ENCODE results near the gene STMP1.

STMP1 gene

DNA sequence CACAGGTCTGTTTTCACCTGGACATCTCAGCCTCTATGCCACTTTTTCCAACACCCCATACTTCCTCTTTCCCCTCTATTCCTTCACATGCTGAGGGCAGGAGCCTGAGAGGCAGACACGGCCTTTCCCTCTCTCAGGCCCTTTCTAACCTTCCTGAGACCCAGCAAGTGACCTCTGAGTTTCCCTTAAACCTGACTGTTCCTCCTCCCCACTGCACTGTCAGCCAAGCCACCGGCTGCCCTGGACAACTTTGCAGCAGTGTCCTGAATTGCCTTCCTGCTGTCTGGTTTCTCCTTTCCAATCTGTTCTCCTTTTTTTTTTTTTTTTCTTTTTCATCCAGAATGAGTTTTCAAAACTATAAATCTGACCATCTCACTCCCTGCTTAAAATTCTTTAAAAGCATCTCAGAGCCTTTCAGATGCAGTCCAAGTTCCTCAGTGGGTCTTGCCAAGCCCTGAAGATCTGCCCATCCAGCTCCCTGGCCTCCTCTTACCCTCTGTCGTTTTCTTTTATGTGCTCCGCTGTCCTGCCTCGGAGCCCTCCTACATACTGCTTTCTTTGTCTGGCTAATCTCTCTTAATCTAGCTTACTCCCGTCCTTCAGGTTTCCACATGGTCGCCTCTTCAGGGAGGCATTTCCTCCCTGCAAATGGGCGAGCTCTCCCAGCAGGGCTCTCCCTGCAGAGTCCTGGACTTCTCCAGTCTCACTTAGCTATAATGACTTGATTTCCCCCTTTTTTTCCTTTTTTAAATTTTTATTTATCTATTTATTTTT lies 35.1 kb downstream of the STMP1 start:
- no peak for DNase-seq (ENCODE audit: low spot score)

DNA sequence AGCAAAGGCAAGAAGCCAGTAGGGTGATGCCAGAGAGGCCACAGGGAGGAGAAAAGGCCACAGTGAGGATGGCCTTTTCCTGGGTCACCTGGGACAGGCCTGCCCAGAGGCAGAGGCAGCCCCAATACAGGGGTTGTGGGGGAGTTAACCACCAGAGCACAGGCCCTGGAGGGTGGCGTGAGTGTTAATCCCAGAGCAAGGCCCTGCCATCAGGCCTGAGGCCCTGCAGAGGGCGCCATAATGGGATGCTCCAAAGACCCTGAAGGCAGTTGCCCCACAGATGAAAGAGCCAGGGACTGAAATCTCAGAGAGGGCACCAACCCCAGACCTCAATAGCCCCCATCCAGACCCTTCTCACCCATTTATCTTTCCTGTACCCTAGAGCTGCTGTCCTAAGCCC lies 41.8 kb downstream of the STMP1 start:
- DNase-seq (ENCODE audit: low spot score) = no peak

DNA sequence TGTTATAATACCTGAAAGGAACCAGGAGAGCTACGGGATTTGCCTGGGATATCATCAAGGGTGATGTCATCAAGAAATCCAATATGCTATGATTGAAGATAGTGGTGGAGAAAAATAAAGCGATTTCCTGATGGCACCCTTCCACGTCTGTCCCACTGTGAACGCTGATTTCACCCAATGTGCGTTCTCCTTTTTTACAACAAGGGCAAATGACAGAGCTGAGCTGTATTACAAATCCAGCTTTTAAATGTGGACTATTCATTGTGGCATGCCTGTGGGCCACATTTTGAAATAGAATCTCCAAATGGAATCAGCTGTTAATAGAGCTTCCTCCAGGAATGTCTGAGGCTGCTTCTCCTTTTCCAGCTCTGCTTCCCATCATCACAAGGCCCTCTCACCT lies 42.4 kb downstream of the STMP1 start:
- no peak for DNase-seq (ENCODE audit: low spot score)

DNA sequence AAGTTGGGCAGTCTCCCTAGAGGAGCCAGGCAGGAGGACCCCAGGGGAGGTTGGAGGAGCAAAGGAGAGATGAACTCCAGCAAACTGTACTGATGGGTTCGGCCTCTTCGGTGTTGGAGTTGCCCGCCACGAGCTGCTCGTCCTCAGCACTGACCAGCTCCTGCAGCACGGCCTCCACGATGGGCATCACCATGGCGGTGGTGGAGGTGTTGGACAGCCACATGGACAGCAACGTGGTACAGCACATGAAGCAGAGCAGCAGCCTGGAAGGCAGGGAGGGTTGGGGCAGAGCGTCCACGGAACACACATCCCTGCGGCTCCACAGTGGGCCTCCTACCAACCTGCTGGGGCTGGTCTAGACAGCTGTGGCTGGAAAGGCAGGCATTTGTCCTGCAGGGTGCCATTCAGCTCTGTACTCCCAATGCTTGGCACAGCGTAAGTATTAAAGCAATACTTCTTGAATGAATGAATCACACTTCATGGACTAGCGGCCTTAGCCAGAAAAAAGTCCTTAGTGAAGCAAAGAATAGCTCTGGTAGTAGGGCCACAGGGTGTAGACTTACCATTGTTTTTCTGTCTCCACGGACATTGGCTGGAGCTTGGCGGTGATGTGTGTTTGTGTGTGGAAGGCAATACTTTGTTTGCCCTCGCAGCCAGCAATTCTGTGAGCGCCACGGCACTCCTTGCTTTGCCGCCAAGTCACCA lies 43.9 kb downstream of the STMP1 start:
- no peak for DNase-seq (ENCODE audit: low spot score)

DNA sequence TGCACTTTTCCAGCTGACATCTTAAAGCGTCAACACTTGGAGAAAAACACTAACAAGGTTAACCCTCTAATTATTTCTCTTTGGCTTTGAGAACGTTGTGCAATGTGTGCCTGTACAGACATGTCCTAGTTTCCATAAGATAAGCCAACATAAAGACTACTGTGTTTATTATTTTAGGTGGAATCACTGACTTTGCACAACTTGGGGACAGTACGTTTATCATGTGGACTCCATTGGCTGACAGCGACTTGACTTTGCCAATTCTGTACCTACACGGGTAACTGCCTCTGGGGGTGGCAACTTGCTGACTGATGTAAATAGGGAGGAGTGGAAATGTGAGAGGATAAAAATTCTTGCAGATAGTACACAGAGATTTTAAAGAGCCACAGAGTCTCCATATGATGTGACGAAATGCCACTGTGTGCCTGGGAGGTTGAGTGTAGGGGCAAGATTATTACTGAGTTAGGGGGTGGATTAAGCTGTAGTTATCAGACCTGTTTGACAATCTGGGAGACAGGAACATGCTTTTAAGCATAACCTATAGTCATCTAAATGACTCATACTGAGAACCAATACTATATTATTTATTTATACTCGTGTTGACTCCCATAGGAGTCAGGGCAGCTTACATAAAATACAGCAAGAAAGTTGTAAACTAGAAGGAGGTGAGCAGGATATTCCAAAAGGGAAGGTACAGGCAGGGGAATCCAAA lies 44.7 kb downstream of the STMP1 start:
- DNase-seq (ENCODE audit: low spot score) = no peak

DNA sequence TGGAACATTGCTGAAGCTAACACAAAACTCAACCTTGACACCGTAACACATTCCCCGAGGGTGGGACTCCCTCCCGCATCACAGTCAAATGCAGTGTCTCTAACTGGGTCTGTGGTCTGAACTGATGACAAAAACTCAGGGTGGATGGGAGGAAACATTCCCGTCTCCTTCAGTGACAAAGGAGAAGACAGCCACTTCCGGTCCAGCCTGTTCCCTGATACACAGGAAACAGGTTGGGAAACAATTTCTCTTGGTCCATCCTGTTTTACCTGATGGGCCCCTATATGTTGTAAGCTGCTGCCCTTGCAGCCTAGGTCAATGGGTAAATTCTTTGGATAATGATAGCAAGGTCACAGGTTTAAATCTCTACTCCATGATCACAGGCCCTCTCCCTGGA lies 45.3 kb downstream of the STMP1 start:
- no peak for DNase-seq (ENCODE audit: low spot score)

DNA sequence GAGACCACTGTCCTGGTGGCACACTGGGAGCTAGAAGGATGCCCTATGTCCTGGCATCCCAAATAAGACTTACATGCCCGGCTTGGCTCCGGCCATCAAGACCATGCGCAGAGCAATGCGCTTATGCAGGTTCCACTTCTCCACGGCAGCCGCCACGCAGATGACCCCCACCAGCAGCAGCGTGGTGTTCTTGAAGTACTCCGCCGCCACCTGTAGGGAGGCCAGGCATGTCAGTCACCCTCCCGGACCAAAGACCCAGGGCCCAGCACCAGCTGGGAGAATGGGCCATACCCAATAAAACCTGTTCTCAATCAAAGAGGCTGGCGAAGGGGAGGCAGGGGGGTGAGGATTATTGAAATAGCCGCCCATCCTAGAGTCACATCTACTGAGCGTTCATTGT lies 45.7 kb downstream of the STMP1 start:
- no peak for DNase-seq (ENCODE audit: low spot score)

DNA sequence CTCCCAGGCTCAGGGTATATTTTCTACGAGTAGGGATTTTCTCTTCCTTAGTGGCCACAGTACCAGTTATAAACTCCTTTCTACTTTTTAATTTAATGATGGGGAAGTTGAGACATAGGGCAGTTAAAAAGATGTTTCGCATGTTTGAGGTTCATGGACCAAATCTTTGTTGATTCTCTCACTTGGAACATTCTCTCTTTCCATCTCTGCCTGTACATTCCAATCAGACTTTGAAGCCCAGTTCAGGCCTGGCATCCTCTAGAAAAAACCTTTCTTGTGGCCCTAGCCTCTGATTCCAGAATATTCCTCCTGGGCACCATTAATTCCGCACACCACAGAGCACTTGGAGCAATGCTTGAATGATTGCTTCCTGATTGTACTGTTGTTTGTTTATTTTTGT lies 47.2 kb downstream of the STMP1 start:
- no peak for DNase-seq (ENCODE audit: low spot score)

DNA sequence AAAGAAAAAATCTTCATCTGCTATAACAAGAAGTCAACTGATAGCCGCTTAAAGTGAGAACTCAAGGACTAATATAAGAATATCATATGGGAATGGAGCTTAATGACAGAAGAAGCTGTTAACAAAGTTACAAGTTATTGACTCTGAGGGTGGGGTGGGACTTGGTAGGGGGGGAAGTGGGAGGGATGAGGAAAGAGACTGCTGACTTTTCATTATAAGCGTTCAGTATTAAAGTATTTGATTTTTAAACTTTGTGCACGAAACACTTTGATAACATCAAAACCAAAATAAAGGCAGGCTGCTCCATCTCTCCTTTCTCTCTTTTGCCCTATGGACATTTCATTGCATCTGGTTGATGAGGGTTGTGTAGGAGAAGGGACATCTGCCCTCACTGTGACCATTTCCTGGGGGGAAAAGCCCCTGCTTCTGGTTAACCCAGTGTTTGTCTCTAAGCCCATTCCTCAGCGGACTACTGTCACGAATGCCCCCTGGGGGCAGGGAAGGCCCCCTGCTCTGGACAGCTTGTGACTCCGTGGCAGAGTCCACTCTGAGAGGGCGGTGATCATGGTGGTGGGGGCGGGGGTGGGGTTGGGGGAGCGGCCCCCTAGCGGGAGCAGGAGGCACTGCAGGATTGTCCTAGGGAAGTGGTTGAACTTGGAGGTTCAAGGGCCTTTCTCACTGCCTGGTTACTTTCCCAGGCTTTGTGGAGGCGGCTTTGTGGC lies 48.3 kb downstream of the STMP1 start:
- peak; percentile 55 for DNase-seq (ENCODE audit: low spot score)

DNA sequence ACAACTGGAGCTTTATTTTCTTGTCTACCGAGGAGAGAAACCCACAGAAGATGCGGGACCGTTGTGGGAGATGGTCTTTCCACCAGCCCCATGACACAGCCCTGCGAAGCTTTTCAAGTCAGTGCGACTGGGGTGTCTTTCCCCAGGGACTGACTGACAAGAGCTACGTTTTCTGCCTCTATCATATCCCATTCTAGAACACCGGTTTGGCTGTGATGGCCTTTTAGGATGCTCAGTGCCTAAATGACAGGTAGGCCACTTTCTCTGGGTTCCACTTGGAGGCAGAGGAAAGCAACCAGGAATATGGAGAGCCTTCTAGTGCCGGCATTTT lies 48.8 kb downstream of the STMP1 start:
- DNase-seq (ENCODE audit: low spot score) = no peak

DNA sequence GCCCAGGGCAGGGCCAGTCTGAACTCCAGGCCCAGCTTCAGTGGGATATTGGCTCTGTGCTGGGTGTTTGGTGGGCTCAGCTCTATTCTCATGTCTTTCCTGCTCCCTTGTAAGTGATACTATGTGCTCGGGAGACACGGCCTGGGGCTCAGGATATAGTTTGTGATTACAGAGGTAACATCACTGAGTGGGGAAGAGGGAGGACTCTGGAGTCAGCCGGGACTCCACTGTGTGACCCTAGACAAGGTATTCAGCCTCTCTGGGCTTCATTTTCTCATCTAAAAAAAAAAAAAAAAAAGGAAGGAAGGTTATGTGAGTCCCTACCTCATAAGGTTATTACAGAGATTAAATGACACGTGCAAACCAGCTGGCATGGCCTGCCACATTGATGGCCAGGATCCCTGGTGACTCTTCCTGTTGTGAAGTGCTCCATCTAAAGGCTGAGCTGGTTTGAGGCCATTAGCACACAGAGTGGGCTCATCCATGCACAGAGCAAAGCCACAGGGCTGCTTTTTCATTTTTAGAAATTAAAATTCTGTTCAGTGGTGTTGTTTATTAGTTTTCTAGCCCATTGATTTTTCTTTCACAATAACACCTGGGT lies 50.0 kb downstream of the STMP1 start:
- no peak for DNase-seq (ENCODE audit: low spot score)

DNA sequence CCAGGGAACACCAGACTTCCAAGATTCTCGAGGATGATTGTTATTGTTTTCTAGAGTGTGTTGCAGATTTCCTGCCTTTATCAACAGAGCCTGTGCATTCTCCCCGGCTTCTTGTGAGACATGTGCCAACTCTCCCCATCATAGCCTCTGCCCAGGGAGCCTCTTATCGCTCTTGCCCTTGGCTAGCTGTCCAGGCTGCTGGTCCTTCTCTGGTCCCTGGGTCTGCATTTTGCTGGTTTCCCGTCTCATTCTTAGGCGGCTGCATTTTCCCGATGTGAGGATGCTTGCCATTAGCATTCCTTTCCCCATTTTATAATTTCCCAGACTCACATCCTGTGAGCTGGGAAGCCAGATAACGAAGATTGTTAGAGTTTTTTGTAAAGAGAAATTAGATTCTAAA lies 50.5 kb downstream of the STMP1 start:
- DNase-seq (ENCODE audit: low spot score) = no peak

DNA sequence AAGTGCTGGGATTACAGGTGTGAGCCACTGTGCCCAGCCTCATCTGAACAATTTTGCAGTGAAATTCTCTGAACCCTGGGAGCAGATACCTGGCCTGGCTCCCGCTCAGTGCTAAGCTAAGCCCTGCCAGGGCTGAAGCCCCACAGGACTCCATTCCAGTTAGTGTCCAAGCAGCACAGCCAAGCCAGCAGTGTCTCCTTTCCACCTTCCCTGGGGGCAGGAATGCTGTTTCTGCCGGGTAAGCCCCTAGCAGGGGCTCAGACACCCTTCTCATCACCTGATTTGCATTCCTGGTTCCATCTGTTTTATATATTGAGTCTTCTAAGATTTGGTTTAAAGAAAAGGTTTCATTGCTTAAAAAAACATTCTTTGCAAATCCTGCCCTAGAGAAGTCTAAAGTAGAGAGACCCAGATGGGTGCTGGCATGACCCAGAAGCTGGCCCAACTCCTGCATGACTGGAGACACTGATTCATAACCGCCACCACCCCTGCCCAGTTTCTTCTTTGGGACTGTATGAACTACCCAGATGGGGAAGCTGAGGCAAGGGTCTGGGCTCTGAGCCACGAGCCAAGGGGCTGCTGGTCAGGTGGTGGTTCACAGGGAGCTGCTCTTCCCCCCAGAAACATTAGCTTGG lies 51.6 kb downstream of the STMP1 start:
- no peak for DNase-seq (ENCODE audit: low spot score)

DNA sequence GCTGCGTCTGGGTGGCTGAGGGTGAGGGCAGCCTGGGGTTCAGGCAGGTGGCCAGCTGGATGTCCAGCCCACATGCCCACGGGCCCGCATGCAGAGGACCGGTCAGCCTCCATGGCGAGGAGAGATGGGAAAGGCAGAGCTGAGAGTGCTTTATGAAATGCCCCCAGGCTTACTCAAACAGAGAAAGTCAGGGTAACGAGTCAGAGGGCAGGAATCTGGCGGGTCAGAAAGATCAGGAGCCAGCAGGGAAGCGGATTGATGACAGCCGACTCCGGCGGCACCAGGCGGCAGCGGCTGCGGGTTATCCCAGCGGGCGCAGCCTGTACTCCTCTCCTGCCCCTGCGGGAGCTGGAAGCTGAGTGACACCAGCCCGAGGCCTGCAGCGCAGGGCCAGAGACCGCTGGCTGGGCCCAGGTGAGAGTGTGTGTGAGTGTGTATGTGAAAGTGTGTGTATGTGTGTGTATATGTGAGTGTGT lies 52.3 kb downstream of the STMP1 start:
- DNase-seq (ENCODE audit: low spot score) = no peak

DNA sequence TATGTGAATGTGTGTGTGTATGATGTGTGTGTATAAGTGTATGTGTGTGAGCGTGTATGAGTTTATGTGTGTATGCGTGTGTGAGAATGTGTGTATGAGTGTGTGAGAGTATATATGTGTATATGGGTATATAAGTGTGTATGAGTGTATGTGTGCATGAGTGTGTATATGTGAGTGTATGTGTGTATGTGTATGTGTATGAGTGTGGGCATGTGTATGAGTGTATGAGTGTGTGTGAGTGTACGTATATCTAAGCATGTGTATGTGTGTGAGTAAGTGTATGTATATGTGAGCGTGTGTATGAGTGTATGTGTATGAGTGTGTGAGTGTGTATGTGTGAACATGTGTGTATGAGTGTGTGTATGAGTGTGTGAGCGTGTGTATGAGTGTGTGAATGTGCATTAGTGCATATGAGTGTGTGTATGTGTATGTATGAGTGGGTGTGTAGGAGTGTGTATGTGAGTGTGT lies 52.8 kb downstream of the STMP1 start:
- DNase-seq (ENCODE audit: low spot score) = no peak

DNA sequence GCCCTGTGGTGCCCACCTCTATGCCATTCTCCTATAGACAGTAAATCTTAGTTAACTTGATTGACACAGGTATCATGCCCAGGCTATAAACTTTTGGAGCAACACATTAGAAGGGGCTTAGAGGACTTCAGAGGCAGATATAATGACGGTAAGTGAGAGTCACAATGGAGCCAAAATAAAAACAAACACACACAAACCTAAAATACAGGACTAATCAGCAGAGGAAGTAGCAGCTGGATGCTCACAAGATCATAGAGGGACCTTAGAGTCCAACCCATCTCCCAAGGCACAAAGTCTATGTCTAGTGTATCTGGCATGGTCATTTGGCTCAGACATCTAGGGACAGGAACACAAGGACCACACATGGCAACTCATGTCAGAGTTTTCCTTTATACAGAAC lies 53.4 kb downstream of the STMP1 start:
- no peak for DNase-seq (ENCODE audit: low spot score)

DNA sequence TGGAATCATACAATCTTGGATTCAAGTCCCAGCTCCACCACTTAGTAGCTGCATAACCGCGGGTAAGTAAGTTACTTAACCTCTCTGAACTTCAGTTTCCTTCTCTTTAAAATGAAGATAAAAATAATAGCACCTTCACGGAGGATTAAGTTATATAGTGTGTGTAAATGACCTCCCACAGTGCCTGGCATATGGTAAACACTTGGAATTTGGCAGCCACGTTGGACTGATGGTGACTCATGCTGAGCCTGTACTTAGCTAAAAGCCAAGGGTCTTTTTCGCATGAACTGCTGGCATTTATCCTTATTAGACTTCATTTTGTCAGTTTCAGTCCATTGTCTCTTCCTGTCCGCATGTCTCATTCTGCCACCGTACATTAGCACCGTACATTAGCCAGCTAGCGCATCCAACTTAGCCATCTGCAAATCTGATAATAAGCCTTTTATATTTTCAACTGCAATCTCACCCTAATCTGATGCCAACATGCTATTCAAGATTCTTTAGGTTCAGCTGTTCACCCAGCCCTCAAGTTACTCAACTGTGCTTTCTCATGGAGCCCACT lies 54.4 kb downstream of the STMP1 start:
- DNase-seq (ENCODE audit: low spot score) = no peak

DNA sequence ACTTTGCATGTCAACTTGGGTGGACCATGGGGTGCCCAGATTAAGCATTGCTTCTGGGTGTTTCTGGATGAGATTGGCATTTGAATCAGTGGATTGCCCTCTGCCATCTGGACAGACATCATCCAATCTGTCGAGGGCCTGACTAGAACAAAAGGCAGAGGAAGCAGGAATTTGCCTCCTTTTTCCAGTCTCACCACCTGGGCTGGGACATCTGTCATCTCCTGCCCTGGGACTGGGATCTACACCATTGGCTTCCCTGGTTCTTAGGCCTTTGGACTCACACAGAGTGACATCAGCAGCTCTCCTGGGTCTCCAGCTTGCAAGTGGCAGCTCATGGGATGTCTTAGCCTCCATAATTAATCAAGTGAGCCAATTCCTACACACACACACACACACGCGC lies 55.4 kb downstream of the STMP1 start:
- no peak for DNase-seq (ENCODE audit: low spot score)

DNA sequence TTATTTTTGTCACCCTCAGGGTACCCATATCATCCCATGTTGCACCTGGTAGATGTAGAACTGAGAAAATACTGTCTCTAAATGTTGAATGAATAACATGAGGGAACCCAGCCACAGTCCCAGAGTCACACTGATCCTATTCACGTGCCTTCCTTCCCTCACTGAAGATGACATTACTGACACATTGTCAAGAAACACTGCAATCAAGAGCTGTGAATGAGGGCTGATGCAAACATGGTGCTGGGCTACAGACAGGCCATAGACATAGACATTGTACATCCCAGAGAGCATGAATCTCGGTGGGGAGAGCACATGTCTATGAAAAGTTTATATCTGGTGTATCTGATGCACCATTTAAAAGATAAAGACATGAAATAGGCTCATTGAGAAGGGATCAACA lies 55.9 kb downstream of the STMP1 start:
- no peak for DNase-seq (ENCODE audit: low spot score)

DNA sequence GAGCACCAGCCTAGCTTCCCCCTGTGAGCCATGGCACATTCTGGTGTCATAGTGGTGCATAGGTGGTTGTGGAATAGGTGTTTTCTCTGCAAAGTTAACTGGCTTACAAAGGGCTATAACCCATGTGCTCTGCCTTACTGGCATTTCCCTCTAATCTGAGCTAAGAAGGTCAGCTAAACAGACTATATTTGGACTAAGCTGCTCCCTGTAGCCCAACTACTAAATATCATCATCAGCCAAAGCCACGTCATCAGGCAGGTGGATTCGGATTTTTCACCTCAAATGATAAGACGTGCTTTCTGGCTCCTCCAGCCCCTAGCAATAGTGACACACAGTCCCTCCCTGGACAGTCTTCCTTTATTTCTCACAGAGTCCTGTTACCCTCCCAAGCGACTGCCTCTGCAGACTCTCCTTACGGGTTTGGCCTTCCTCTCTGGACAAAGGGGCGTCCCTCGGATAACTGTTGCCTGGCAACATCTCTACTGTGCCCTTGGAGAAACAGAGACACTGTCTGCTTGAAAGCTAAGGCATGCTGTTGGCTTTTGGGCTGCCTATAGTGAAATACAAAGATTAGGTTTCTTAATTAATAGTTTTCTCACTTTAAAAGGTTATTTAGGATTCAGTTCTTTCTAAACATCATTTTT lies 56.6 kb downstream of the STMP1 start:
- no peak for DNase-seq (ENCODE audit: low spot score)

DNA sequence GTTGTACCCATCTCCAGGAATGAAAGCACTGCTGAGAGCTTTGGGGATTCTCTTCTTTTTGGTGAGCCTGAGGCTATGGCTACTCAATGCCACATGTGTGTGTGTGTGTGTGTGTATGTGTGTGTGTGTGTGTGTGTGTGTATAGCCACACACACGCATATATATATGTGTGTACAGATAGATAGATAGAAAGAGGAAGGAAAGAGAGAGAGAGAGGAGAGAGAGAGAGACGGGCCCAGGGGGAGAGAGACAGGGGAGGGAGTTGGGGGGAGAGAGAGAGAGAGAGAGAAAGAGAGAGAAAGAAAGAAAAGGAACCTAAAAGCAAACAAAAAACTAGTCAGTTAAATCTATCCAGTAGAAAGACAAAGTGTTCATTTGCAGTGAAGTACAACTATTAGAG lies 57.4 kb downstream of the STMP1 start:
- DNase-seq (ENCODE audit: low spot score) = no peak

Measured in HuH-7.5 (cell line).